Neutrophil (primary cell): ENCODE measurements around the gene LRRC8C.
"Not testable (repeated sequence)": the region's sequence is repeated elsewhere in the genome, so short reads cannot be mapped to it uniquely, and the experiment has no call there.

Experiments
- H3K27ac ChIP-seq: fragments of 200-600 bp; sonication (generic); 2 replicates; pipeline ENCODE4 v1.5.1; 2016; ENCODE audit warnings: mild to moderate bottlenecking, moderate library complexity
- H3K27me3 ChIP-seq: fragments of 200-600 bp; sonication (generic); 2 replicates; pipeline ENCODE4 v1.6.0; 2016; ENCODE audit warnings: mild to moderate bottlenecking
- H3K36me3 ChIP-seq: fragments of 200-600 bp; sonication (generic); 2 replicates; pipeline ENCODE4 v1.5.1; 2017
- H3K4me1 ChIP-seq, 2 experiments: fragments of 200-600 bp in 1 of 2; sonication (generic) in 1 of 2; 1 replicate in 1 of 2; 2 replicates in 1 of 2; pipeline versions ENCODE4 v1.5.1 to v1.6.1; 2013 to 2016; ENCODE audit warnings: low read depth in 1 of 2, low read length in 1 of 2, mild to moderate bottlenecking in 1 of 2, moderate library complexity in 1 of 2; ENCODE audit not compliant: control insufficient read depth in 1 of 2, insufficient read depth in 1 of 2
- H3K4me3 ChIP-seq, 2 experiments: fragments of 200-600 bp in 1 of 2; sonication (generic) in 1 of 2; 1 replicate in 1 of 2; 2 replicates in 1 of 2; pipeline ENCODE4 v1.5.1; 2013 to 2016; ENCODE audit warnings: low read depth in 1 of 2, low read length in 1 of 2, mild to moderate bottlenecking in 1 of 2, moderate library complexity in 1 of 2
- H3K9me3 ChIP-seq: fragments of 200-600 bp; sonication (generic); 2 replicates; pipeline ENCODE4 v1.5.1; 2016
- TF ChIP-seq, protein P1 (sequence below): fragments of 200-600 bp; sonication (generic); IDR thresholded peaks from 2 replicates; pipeline ENCODE4 v1.5.1; 2016; ENCODE audit warnings: antibody characterized with exemption

LRRC8C gene

DNA sequence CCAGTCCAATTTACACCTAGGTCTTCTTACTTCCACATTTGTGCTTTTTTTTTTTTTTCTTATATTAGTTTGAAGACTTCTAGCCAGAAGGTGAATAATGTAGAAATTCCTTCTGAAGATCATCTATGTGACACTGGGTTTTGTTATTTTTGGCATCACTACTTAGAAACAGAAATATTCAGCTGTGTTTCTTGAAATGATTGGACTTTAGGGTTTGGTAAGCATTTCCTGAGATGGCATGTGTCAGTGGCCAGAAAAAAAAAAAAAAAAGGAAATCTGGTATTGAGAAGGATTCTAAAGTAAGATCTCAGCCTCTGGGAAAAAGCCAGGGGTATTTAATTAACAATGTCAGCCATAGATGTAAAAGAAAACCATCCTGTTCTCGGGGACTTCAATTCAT is 43.4 kb upstream of the LRRC8C start:
- H3K27me3 ChIP-seq, result no peaks in the 10 kb centered on the region
- no peak overlapping the region for H3K4me3 ChIP-seq
- TF ChIP-seq, protein P1, sequence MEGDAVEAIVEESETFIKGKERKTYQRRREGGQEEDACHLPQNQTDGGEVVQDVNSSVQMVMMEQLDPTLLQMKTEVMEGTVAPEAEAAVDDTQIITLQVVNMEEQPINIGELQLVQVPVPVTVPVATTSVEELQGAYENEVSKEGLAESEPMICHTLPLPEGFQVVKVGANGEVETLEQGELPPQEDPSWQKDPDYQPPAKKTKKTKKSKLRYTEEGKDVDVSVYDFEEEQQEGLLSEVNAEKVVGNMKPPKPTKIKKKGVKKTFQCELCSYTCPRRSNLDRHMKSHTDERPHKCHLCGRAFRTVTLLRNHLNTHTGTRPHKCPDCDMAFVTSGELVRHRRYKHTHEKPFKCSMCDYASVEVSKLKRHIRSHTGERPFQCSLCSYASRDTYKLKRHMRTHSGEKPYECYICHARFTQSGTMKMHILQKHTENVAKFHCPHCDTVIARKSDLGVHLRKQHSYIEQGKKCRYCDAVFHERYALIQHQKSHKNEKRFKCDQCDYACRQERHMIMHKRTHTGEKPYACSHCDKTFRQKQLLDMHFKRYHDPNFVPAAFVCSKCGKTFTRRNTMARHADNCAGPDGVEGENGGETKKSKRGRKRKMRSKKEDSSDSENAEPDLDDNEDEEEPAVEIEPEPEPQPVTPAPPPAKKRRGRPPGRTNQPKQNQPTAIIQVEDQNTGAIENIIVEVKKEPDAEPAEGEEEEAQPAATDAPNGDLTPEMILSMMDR, result no peak
- peaks cover 10 to 11% of the 10 kb centered on the region in 2 experiments for H3K4me1 ChIP-seq
- no peaks in the 10 kb centered on the region for H3K36me3 ChIP-seq
- H3K27ac ChIP-seq, result no peak overlapping the region
- no peaks in the 10 kb centered on the region for H3K9me3 ChIP-seq

DNA sequence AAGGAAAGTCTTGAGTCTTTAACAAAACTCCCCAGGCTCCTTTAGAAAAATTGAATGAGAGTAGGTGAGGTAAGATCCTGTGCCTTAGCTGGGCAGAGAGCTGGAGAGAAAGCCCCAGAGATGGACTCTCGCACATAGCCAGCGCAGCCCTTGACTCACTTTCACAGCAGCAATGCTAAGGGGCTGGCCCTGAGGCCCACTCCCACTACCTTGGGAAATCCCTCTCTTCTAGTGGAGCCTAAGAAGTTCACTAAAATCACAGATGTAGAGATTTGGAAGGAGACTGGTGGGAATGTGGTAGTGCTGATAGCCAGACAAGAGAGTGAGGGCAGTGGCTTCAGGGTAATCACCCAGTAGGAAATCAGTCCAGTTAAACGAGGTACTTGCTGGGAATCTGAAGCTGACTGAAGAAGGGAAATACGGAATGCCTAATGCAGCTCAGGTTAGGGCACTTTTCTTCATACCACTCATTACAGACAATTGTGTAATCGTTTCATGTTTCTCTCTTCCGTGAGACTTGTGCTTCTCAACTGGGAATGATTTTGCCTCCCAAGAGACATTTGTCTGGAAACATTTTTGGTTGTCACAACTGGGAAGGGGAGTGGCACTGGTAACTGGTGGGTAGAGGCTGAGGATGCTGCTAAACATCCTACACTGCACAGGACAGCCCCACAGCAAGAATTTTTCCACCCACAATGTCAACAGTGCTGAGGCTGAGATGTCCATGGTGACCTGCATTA is 42.4 kb upstream of the LRRC8C start:
- Histone ChIP-seq H3K4me3 (no peak overlapping the region), H3K36me3 (no peaks in the 10 kb centered on the region), H3K27ac (no peak overlapping the region), H3K27me3 (no peaks in the 10 kb centered on the region), H3K4me1 (peaks cover 10 to 11% of the 10 kb centered on the region in 2 experiments), H3K9me3 (no peaks in the 10 kb centered on the region)
- TF ChIP-seq, protein P1, result no peak

DNA sequence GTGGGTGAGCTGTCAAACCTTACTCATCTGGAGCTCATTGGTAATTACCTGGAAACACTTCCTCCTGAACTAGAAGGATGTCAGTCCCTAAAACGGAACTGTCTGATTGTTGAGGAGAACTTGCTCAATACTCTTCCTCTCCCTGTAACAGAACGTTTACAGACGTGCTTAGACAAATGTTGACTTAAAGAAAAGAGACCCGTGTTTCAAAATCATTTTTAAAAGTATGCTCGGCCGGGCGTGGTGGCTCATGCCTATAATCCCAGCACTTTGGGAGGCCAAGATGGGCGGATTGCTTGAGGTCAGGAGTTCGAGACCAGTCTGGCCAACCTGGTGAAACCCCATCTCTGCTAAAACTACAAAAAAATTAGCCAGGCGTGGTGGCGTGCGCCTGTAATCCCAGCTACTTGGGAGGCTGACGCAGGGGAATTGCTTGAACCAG is 40.0 kb upstream of the LRRC8C start:
- H3K27ac ChIP-seq, result peak overlapping the region; percentile 61

DNA sequence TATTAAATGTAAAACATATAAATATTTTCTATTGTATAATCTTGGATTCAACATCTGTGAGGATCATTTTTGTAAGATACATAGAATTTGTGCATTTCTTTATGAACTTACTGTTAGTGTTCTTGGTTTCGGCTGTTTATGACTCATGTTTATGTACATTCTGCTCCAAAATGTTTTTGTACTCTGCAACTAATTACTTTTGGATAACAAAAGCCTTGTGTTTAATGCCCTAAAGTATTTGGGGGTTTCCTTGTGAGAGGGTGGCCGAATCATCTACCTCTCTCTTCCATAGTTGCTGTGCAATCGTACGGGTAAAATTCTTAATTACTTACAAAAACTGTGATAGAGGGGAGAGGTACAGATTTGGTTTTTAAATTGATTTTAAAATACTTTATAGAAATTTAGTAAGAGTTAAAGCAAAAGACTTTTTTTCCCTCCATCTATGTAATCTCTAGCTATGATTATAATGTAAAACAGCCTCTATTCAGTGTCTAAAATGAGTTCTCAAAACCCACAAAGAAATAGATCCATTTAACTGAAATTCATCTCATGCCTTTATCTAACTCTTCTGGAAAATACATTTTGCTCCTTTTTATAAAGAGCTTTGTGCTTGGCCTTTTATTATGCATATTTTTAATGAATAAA is 38.7 kb upstream of the LRRC8C start:
- Histone ChIP-seq H3K4me1 (peaks cover 10 to 11% of the 10 kb centered on the region in 2 experiments), H3K9me3 (no peaks in the 10 kb centered on the region), H3K27me3 (no peaks in the 10 kb centered on the region), H3K27ac (no peak overlapping the region), H3K36me3 (no peaks in the 10 kb centered on the region), H3K4me3 (no peak overlapping the region)
- TF ChIP-seq, protein P1, result no peak

More for the DNA sequence above, 40.0 kb upstream of the LRRC8C start:
- Histone ChIP-seq H3K4me3 (peak overlapping the region in 1 of 2 experiments; percentile 20), H3K4me1 (peaks cover 10 to 11% of the 10 kb centered on the region in 2 experiments)
- H3K36me3 ChIP-seq, H3K9me3 ChIP-seq, H3K27me3 ChIP-seq: not testable (repeated sequence)

DNA sequence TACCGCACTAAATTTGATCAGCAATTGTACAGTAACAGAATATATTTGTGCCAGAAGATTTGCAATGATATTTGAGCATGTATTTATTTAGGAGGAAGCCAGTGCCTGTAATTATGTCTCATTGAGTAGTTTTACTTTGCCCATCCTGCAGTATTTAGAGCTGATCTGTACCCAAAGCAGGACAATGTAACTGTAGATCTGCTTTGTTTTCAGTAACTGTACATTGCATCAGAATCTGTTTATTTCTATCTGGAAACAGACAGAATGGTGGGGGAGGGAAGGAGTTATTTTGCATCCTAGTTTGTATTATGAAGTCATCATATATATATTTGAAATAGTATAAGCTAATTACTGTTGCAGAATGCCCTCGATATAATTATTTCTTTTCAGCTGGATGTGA is 36.2 kb upstream of the LRRC8C start:
- Histone ChIP-seq H3K9me3 (no peaks in the 10 kb centered on the region), H3K27ac (no peak overlapping the region), H3K27me3 (no peaks in the 10 kb centered on the region), H3K4me1 (peaks cover 10 to 11% of the 10 kb centered on the region in 2 experiments), H3K4me3 (no peak overlapping the region), H3K36me3 (no peaks in the 10 kb centered on the region)
- TF ChIP-seq, protein P1, result no peak
